ENCODE measurements around the gene IMPA2. TPM values are rescaled to one million over a fixed set of nuclear protein-coding genes. Genes with fewer than 3 reads are reported as not detected.
"Not testable (repeated sequence)": the region's sequence is repeated elsewhere in the genome, so short reads cannot be mapped to it uniquely, and the experiment has no call there.

IMPA2 gene
- total RNA-seq, 1 donor from 2014 or later = 56.3 TPM

GRCh38 chr18:12036201-12036751 lies 55.0 kb downstream of the IMPA2 start:
- Mint-ChIP-seq H3K4me3 (peak overlapping the region; percentile 45), H3K36me3 (no peaks in the 10 kb centered on the region), H3K27me3 (peaks cover 7% of the 10 kb centered on the region), H3K27ac (no peak overlapping the region), H3K9me3 (no peaks in the 10 kb centered on the region), H3K4me1 (ENCODE audit: unreplicated experiment) (peaks cover 9% of the 10 kb centered on the region)
- peak; percentile 29 for DNase-seq (ENCODE audit: extremely low spot score, unreplicated experiment)
- no peak for TF ChIP-seq CTCF (conservative IDR thresholded peaks at IDR 0.05)

GRCh38 chr18:12038082-12038638 lies 56.9 kb downstream of the IMPA2 start:
- no peaks in the 10 kb centered on the region for H3K36me3 Mint-ChIP-seq
- no peak overlapping the region for H3K27ac Mint-ChIP-seq
- peaks cover 10% of the 10 kb centered on the region for H3K4me1 Mint-ChIP-seq (ENCODE audit: unreplicated experiment)
- H3K4me3 Mint-ChIP-seq = peak overlapping the region; percentile 78
- no peak for TF ChIP-seq CTCF (conservative IDR thresholded peaks at IDR 0.05)
- peaks cover 10% of the 10 kb centered on the region for H3K27me3 Mint-ChIP-seq
- no peaks in the 10 kb centered on the region for H3K9me3 Mint-ChIP-seq
- DNase-seq (ENCODE audit: extremely low spot score, unreplicated experiment) = peak; percentile 69

DNA sequence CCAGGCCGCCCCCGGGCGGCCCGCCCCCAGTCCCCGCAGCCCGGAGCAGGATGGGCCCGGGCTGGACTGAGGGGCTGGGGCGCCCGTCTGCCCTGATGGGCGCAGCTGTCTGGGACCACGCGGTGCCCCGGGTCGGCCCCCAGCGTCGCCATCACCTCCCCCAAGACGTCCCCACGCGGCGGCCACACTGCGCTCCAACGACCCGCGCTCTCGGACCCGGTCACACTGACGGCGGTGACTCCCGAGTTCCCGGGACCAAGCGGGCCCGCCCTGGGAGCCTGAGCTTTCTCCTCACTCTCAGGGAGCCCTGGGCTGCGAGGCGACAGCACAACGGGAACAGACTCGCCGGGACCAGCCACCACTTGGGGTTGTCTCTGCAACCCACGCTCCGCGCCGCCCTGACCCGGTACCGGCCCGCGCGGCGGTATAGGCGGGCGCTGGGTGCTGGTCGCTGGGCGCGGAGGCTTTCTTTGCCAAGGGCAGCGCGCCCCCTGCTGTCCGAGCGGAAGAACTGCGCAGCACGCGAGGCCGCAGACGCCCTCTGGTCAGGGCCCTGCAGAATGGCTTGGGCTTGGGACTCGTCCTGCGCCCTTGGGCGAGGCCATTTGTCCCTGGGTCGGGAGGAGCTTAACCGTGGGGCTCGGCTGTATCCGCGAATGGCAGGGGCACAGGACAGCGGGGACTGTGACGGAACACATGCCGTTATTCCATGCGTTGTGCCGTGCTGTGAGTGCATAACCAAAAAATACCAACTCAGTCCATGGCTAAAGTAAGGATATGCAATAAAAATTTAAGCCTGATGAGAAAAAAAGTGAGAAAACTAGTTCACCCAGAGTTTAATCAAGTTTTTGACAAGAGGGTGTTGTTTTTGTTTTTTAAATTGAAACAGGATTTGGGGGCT lies 57.6 kb downstream of the IMPA2 start:
- Mint-ChIP-seq H3K4me1 (ENCODE audit: unreplicated experiment) (peaks cover 5% of the 10 kb centered on the region), H3K4me3 (peak overlapping the region; percentile 79), H3K36me3 (no peaks in the 10 kb centered on the region), H3K27me3 (peaks cover 10% of the 10 kb centered on the region), H3K27ac (no peak overlapping the region), H3K9me3 (no peaks in the 10 kb centered on the region)
- TF ChIP-seq CTCF (conservative IDR thresholded peaks at IDR 0.05) = peak; percentile 100
- DNase-seq (ENCODE audit: extremely low spot score, unreplicated experiment) = peak; percentile 88

DNA sequence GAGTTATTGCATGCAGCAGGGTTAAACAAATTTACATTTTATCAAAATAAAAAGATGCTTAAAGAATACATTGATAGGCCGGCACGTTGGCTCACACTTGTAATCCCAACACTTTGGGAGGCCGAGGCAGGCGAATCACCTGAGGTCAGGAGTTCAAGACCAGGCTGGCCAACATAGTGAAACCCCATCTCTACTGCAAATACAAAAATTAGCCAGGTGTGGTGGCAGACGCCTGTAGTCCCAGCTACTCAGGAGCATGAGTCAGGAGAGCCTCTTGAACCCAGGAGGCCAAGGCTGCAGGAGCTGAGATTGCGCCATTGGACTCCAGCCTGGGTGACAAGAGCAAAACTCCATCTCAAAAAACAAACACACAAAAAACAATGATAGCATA lies 58.2 kb downstream of the IMPA2 start:
- not testable (repeated sequence) for H3K36me3 Mint-ChIP-seq, H3K27ac Mint-ChIP-seq

GRCh38 chr18:12041561-12041960 lies 60.3 kb downstream of the IMPA2 start:
- Mint-ChIP-seq H3K36me3 (no peaks in the 10 kb centered on the region), H3K9me3 (no peaks in the 10 kb centered on the region), H3K27me3 (peaks cover 9% of the 10 kb centered on the region), H3K4me1 (ENCODE audit: unreplicated experiment) (peaks cover 5% of the 10 kb centered on the region), H3K4me3 (no peak overlapping the region), H3K27ac (no peak overlapping the region)
- no peak for TF ChIP-seq CTCF (conservative IDR thresholded peaks at IDR 0.05)
- DNase-seq (ENCODE audit: extremely low spot score, unreplicated experiment) = no peak

More for the DNA sequence above, 58.2 kb downstream of the IMPA2 start:
- DNase-seq (ENCODE audit: extremely low spot score, unreplicated experiment) = peak; percentile 15
- not testable (repeated sequence) for H3K4me1 Mint-ChIP-seq (ENCODE audit: unreplicated experiment); H3K27me3 Mint-ChIP-seq; H3K4me3 Mint-ChIP-seq; H3K9me3 Mint-ChIP-seq

- H3K27ac Mint-ChIP-seq = no peak overlapping the region
- H3K36me3 Mint-ChIP-seq = no peaks in the 10 kb centered on the region
- peaks cover 5% of the 10 kb centered on the region for H3K4me1 Mint-ChIP-seq (ENCODE audit: unreplicated experiment)
- TF ChIP-seq CTCF (conservative IDR thresholded peaks at IDR 0.05) = no peak
- no peak overlapping the region for H3K4me3 Mint-ChIP-seq
- no peaks in the 10 kb centered on the region for H3K9me3 Mint-ChIP-seq
- peak; percentile 49 for DNase-seq (ENCODE audit: extremely low spot score, unreplicated experiment)
- H3K27me3 Mint-ChIP-seq = peaks cover 8% of the 10 kb centered on the region
Observed at GRCh38 chr18:12043811-12044210, 62.5 kb downstream of the IMPA2 start.

All from type B pancreatic cell (in vitro differentiated cells).